Measurements from ENCODE around the gene ASCC1.
A peak's percentile ranks its signal among the peaks of the same experiment; 100 is the strongest.

Gene ASCC1

DNA sequence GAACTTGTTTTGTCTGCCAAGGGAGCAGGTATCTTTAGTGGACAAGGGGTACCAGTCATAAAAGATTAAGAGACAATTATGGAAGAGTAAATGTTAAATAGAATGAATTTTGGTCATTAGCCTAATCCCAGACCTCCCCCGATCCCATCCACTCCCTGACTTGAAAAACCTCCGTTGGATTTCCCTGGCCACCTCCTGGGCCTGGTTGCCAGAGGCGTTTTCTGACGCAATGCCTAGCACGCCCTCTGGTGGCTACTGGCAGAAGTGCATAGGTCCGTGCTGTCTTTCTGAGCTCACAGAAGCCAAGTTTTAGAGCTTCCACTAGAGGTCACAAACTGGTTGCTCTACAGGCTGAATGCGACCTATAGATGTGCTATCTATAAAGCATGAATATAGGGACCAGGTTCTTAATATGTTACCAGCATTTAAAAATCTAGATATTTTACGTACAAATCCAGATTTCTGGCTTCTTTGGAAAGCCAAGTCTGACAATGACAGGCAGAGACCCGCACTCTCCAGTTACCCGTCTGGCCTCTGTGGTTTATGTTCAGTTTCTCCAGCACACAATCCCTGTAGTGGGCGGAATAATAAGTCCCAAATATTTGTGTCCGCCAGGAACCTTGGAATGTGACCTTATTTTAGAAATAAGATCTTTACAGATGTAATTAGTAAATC lies 167.5 kb downstream of the ASCC1 start:
- Histone ChIP-seq H3K27me3 (replicated peaks; ENCODE audit: insufficient read depth, low read length) (no peaks in the 10 kb centered on the region), H3K9me3 (replicated peaks; ENCODE audit: insufficient read depth, low read length) (no peaks in the 10 kb centered on the region), H3K4me2 (ENCODE audit: low read depth, low read length) (no peak overlapping the region), H2AFZ (ENCODE audit: low read length) (no peak overlapping the region), H3K79me2 (ENCODE audit: low read length) (no peaks in the 10 kb centered on the region), H3K4me1 (ENCODE audit: low read length) (no peaks in the 10 kb centered on the region), H3K27ac (ENCODE audit: low read length) (no peak overlapping the region), H3F3A (ENCODE audit: insufficient read depth, low read length) (no peaks in the 10 kb centered on the region), H4K20me1 (ENCODE audit: insufficient read depth, low read length) (no peaks in the 10 kb centered on the region), H3K9ac (ENCODE audit: low read length) (no peak overlapping the region), H3K4me3 (ENCODE audit: low read length) (no peak overlapping the region), H3K9me2 (replicated peaks; ENCODE audit: insufficient read depth, low read length) (no peaks in the 10 kb centered on the region), H3K36me3 (replicated peaks; ENCODE audit: insufficient read depth, low read length) (no peaks in the 10 kb centered on the region)
- DNase-seq: peak; percentile 91
- TF ChIP-seq EZH2 (optimal IDR thresholded peaks at IDR 0.05; ENCODE audit: low read depth, low read length): no peak
- no peak for TF ChIP-seq EZH2phosphoT487 (IDR thresholded peaks at IDR 0.05; ENCODE audit: low read length)
- TF ChIP-seq, protein P1, sequence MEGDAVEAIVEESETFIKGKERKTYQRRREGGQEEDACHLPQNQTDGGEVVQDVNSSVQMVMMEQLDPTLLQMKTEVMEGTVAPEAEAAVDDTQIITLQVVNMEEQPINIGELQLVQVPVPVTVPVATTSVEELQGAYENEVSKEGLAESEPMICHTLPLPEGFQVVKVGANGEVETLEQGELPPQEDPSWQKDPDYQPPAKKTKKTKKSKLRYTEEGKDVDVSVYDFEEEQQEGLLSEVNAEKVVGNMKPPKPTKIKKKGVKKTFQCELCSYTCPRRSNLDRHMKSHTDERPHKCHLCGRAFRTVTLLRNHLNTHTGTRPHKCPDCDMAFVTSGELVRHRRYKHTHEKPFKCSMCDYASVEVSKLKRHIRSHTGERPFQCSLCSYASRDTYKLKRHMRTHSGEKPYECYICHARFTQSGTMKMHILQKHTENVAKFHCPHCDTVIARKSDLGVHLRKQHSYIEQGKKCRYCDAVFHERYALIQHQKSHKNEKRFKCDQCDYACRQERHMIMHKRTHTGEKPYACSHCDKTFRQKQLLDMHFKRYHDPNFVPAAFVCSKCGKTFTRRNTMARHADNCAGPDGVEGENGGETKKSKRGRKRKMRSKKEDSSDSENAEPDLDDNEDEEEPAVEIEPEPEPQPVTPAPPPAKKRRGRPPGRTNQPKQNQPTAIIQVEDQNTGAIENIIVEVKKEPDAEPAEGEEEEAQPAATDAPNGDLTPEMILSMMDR (IDR thresholded peaks at IDR 0.05; ENCODE audit: low read length): peak; percentile 100
